ENCODE results near the gene CFAP68.

- no peak for TF ChIP-seq CTCF (IDR thresholded peaks at IDR 0.05)
- no peak for TF ChIP-seq POLR2A (IDR thresholded peaks at IDR 0.05)
These were observed 51.1 kb downstream of the CFAP68 start for GRCh38 chr11:111930472-111930871.

All from thyroid gland (tissue), 4 donors.